Measurements from ENCODE around the gene LEKR1.

Gene LEKR1

GRCh38 chr3:157078131-157078810, 252.1 kb downstream of the LEKR1 start:
- no peak for TF ChIP-seq SIN3A (IDR thresholded peaks at IDR 0.05; ENCODE audit: borderline replicate concordance, insufficient read depth, low read length)
- TF ChIP-seq FOXP2 (optimal IDR thresholded peaks at IDR 0.05; ENCODE audit: borderline replicate concordance, extremely low read depth, extremely low read length, insufficient read depth): no peak
- TF ChIP-seq TAF1 (IDR thresholded peaks at IDR 0.05; ENCODE audit: borderline replicate concordance, insufficient read depth, low read length): no peak
- TF ChIP-seq, protein P1, sequence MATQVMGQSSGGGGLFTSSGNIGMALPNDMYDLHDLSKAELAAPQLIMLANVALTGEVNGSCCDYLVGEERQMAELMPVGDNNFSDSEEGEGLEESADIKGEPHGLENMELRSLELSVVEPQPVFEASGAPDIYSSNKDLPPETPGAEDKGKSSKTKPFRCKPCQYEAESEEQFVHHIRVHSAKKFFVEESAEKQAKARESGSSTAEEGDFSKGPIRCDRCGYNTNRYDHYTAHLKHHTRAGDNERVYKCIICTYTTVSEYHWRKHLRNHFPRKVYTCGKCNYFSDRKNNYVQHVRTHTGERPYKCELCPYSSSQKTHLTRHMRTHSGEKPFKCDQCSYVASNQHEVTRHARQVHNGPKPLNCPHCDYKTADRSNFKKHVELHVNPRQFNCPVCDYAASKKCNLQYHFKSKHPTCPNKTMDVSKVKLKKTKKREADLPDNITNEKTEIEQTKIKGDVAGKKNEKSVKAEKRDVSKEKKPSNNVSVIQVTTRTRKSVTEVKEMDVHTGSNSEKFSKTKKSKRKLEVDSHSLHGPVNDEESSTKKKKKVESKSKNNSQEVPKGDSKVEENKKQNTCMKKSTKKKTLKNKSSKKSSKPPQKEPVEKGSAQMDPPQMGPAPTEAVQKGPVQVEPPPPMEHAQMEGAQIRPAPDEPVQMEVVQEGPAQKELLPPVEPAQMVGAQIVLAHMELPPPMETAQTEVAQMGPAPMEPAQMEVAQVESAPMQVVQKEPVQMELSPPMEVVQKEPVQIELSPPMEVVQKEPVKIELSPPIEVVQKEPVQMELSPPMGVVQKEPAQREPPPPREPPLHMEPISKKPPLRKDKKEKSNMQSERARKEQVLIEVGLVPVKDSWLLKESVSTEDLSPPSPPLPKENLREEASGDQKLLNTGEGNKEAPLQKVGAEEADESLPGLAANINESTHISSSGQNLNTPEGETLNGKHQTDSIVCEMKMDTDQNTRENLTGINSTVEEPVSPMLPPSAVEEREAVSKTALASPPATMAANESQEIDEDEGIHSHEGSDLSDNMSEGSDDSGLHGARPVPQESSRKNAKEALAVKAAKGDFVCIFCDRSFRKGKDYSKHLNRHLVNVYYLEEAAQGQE (IDR thresholded peaks at IDR 0.05; ENCODE audit: insufficient read depth in 1 of 2, low read depth in 2 of 2, low read length in 2 of 2): no peak
- TF ChIP-seq POLR2AphosphoS5 (IDR thresholded peaks at IDR 0.05; ENCODE audit: low read depth, low read length): no peak

DNA sequence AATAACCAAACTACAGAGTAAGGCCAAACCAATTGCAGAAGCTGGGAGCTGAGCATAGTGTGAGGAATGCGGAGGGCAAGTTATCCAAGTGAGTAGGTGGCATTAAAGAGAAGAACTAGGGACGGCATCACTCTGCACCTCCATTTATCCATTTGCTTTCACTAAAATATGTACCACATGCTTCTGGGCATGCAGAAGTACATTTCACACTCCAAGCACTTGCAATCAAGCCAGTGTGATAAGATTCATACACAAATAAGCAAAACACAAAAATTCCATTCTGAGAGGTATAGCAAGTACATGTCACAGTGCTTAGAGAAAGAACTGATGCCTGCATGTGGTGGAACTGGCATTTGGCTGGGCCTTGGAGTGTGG, 252.6 kb downstream of the LEKR1 start:
- TF ChIP-seq SIN3A (IDR thresholded peaks at IDR 0.05; ENCODE audit: borderline replicate concordance, insufficient read depth, low read length) (no peak), POLR2AphosphoS5 (IDR thresholded peaks at IDR 0.05; ENCODE audit: low read depth, low read length) (no peak), FOXP2 (optimal IDR thresholded peaks at IDR 0.05; ENCODE audit: borderline replicate concordance, extremely low read depth, extremely low read length, insufficient read depth) (no peak), TAF1 (IDR thresholded peaks at IDR 0.05; ENCODE audit: borderline replicate concordance, insufficient read depth, low read length) (no peak)
- TF ChIP-seq, protein P1 (IDR thresholded peaks at IDR 0.05; ENCODE audit: insufficient read depth in 1 of 2, low read depth in 2 of 2, low read length in 2 of 2): no peak

- TF ChIP-seq TAF1 (IDR thresholded peaks at IDR 0.05; ENCODE audit: borderline replicate concordance, insufficient read depth, low read length) (no peak), FOXP2 (optimal IDR thresholded peaks at IDR 0.05; ENCODE audit: borderline replicate concordance, extremely low read depth, extremely low read length, insufficient read depth) (no peak)
Observed at GRCh38 chr3:157079676-157080369, 253.7 kb downstream of the LEKR1 start.

- TF ChIP-seq SIN3A (IDR thresholded peaks at IDR 0.05; ENCODE audit: borderline replicate concordance, insufficient read depth, low read length): no peak
- TF ChIP-seq FOXP2 (optimal IDR thresholded peaks at IDR 0.05; ENCODE audit: borderline replicate concordance, extremely low read depth, extremely low read length, insufficient read depth): peak; percentile 20
Observed at GRCh38 chr3:157081626-157082210, 255.6 kb downstream of the LEKR1 start.

- TF ChIP-seq POLR2AphosphoS5 (IDR thresholded peaks at IDR 0.05; ENCODE audit: low read depth, low read length) (no peak), TAF1 (IDR thresholded peaks at IDR 0.05; ENCODE audit: borderline replicate concordance, insufficient read depth, low read length) (no peak), FOXP2 (optimal IDR thresholded peaks at IDR 0.05; ENCODE audit: borderline replicate concordance, extremely low read depth, extremely low read length, insufficient read depth) (no peak), SIN3A (IDR thresholded peaks at IDR 0.05; ENCODE audit: borderline replicate concordance, insufficient read depth, low read length) (no peak)
- TF ChIP-seq, protein P1 (IDR thresholded peaks at IDR 0.05; ENCODE audit: insufficient read depth in 1 of 2, low read depth in 2 of 2, low read length in 2 of 2): no peak
Observed at GRCh38 chr3:157082305-157082982, 256.3 kb downstream of the LEKR1 start.

Data from PFSK-1 (cell line).